ENCODE measurements around the gene CYP19A1.

CYP19A1 gene

GRCh38 chr15:51325167-51325566 is 13.2 kb downstream of the CYP19A1 start:
- Histone ChIP-seq H3K27ac (no peak overlapping the region), H3K4me3 (ENCODE audit: low read depth in 1 of 2, low read length in 1 of 2) (no peak overlapping the region), H3K4me1 (ENCODE audit: control insufficient read depth in 1 of 2, insufficient read depth in 1 of 2, low read depth in 1 of 2, low read length in 1 of 2) (peaks cover 28 to 31% of the 10 kb centered on the region in 2 experiments), H3K36me3 (no peaks in the 10 kb centered on the region), H3K27me3 (no peaks in the 10 kb centered on the region), H3K9me3 (no peaks in the 10 kb centered on the region)
- no peak for TF ChIP-seq CTCF (IDR thresholded peaks at IDR 0.05)

- Histone ChIP-seq H3K4me1 (ENCODE audit: control insufficient read depth in 1 of 2, insufficient read depth in 1 of 2, low read depth in 1 of 2, low read length in 1 of 2) (peaks cover 28 to 31% of the 10 kb centered on the region in 2 experiments), H3K27me3 (no peaks in the 10 kb centered on the region), H3K9me3 (no peaks in the 10 kb centered on the region), H3K27ac (peak overlapping the region; percentile 68), H3K4me3 (ENCODE audit: low read depth in 1 of 2, low read length in 1 of 2) (no peak overlapping the region), H3K36me3 (no peaks in the 10 kb centered on the region)
- no peak for TF ChIP-seq CTCF (IDR thresholded peaks at IDR 0.05)
These were observed 14.6 kb downstream of the CYP19A1 start for GRCh38 chr15:51323749-51324148.

GRCh38 chr15:51322621-51323296 is 15.6 kb downstream of the CYP19A1 start:
- peak overlapping the region; percentile 68 for H3K27ac ChIP-seq
- H3K4me3 ChIP-seq (ENCODE audit: low read depth in 1 of 2, low read length in 1 of 2): no peak overlapping the region
- no peaks in the 10 kb centered on the region for H3K36me3 ChIP-seq
- H3K4me1 ChIP-seq (ENCODE audit: control insufficient read depth in 1 of 2, insufficient read depth in 1 of 2, low read depth in 1 of 2, low read length in 1 of 2): peaks cover 28 to 31% of the 10 kb centered on the region in 2 experiments
- TF ChIP-seq CTCF (IDR thresholded peaks at IDR 0.05): no peak
- no peaks in the 10 kb centered on the region for H3K9me3 ChIP-seq
- no peaks in the 10 kb centered on the region for H3K27me3 ChIP-seq

- H3K4me1 ChIP-seq (ENCODE audit: control insufficient read depth in 1 of 2, insufficient read depth in 1 of 2, low read depth in 1 of 2, low read length in 1 of 2): peaks cover 28 to 31% of the 10 kb centered on the region in 2 experiments
- no peak overlapping the region for H3K27ac ChIP-seq
- no peak for TF ChIP-seq CTCF (IDR thresholded peaks at IDR 0.05)
- no peaks in the 10 kb centered on the region for H3K36me3 ChIP-seq
- no peaks in the 10 kb centered on the region for H3K27me3 ChIP-seq
- no peak overlapping the region for H3K4me3 ChIP-seq (ENCODE audit: low read depth in 1 of 2, low read length in 1 of 2)
- no peaks in the 10 kb centered on the region for H3K9me3 ChIP-seq
These were observed 17.1 kb downstream of the CYP19A1 start for GRCh38 chr15:51321316-51321715.

GRCh38 chr15:51320843-51321242 is 17.6 kb downstream of the CYP19A1 start:
- H3K4me1 ChIP-seq (ENCODE audit: control insufficient read depth in 1 of 2, insufficient read depth in 1 of 2, low read depth in 1 of 2, low read length in 1 of 2): peaks cover 28 to 31% of the 10 kb centered on the region in 2 experiments
- no peak for TF ChIP-seq CTCF (IDR thresholded peaks at IDR 0.05)
- no peaks in the 10 kb centered on the region for H3K36me3 ChIP-seq
- no peaks in the 10 kb centered on the region for H3K9me3 ChIP-seq
- H3K27me3 ChIP-seq: no peaks in the 10 kb centered on the region
- no peak overlapping the region for H3K4me3 ChIP-seq (ENCODE audit: low read depth in 1 of 2, low read length in 1 of 2)
- no peak overlapping the region for H3K27ac ChIP-seq

Measured in neutrophil (primary cell).